Endothelial cell (in vitro differentiated cells): ENCODE measurements around the gene PRR22. TPM values are rescaled to one million over a fixed set of nuclear protein-coding genes. Genes with fewer than 3 reads are reported as not detected.

Source experiments
- DNase-seq: peaks from one replicate; pipeline ENCODE4 v3.0.0; 2021; ENCODE audit warnings: low spot score
- H3K27ac Mint-ChIP-seq: one replicate; pipeline ENCODE4 v1.8.0; 2021; ENCODE audit warnings: mixed read lengths, inconsistent platforms; ENCODE audit not compliant: unreplicated experiment
- H3K27me3 Mint-ChIP-seq: one replicate; pipeline ENCODE4 v1.8.0; 2021; ENCODE audit warnings: mild to moderate bottlenecking, moderate library complexity, mixed read lengths, inconsistent platforms; ENCODE audit not compliant: unreplicated experiment
- H3K36me3 Mint-ChIP-seq: one replicate; pipeline ENCODE4 v1.8.0; 2021; ENCODE audit warnings: mild to moderate bottlenecking, low read depth, mixed read lengths, inconsistent platforms; ENCODE audit not compliant: unreplicated experiment
- H3K4me1 Mint-ChIP-seq: one replicate; pipeline ENCODE4 v1.8.0; 2021; ENCODE audit warnings: mild to moderate bottlenecking, mixed read lengths, inconsistent platforms; ENCODE audit not compliant: unreplicated experiment
- H3K4me3 Mint-ChIP-seq: one replicate; pipeline ENCODE4 v1.8.0; 2021; ENCODE audit warnings: mild to moderate bottlenecking, mixed read lengths, inconsistent platforms; ENCODE audit not compliant: unreplicated experiment
- H3K9me3 Mint-ChIP-seq: one replicate; pipeline ENCODE4 v1.8.0; 2021; ENCODE audit warnings: mixed read lengths, inconsistent platforms; ENCODE audit not compliant: unreplicated experiment
- total RNA-seq: library from RNA; stranded (reverse); fragmentation: NEBNext Ultra II Directional; extraction: Animal tissue kit (Norgen Biotek cat#: 25700); gene quantifications from one replicate; pipeline ENCODE4 v1.2.1, GENCODE V29; 2021; ENCODE audit not compliant: unreplicated experiment
- TF ChIP-seq, protein P1 (sequence below): fragments of 200-600 bp; sonication (generic); IDR thresholded peaks from one replicate; pipeline ENCODE4 v1.5.0; 2021; ENCODE audit warnings: antibody characterized with exemption; ENCODE audit not compliant: unreplicated experiment

PRR22 gene
- total RNA-seq, 1 donor from 2014 or later: 2.2 TPM

DNA sequence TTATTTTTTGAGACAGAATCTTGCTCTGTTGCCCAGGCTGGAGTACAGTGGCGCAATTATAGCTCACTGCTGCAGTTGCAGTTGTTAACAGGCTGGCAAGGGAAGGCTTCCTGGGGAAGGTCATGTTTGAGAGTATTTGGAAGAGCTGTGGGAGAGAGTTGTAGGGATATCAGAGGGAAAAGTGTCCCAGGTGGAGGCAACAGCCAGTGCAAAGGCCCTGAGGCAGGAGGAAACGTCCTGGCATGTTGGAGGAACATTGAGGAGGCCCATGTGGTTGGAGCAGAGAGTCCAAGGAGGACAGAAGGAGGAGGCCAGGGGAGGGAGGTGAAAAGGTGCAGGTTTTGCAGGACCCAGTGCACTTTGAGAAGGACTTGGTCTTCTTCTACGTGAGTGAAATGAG is 8.6 kb upstream of the PRR22 start:
- peaks cover 10% of the 10 kb centered on the region for H3K36me3 Mint-ChIP-seq
- peaks cover 10% of the 10 kb centered on the region for H3K27me3 Mint-ChIP-seq
- DNase-seq: no peak
- H3K9me3 Mint-ChIP-seq: no peaks in the 10 kb centered on the region
- H3K27ac Mint-ChIP-seq: no peak overlapping the region
- TF ChIP-seq, protein P1, sequence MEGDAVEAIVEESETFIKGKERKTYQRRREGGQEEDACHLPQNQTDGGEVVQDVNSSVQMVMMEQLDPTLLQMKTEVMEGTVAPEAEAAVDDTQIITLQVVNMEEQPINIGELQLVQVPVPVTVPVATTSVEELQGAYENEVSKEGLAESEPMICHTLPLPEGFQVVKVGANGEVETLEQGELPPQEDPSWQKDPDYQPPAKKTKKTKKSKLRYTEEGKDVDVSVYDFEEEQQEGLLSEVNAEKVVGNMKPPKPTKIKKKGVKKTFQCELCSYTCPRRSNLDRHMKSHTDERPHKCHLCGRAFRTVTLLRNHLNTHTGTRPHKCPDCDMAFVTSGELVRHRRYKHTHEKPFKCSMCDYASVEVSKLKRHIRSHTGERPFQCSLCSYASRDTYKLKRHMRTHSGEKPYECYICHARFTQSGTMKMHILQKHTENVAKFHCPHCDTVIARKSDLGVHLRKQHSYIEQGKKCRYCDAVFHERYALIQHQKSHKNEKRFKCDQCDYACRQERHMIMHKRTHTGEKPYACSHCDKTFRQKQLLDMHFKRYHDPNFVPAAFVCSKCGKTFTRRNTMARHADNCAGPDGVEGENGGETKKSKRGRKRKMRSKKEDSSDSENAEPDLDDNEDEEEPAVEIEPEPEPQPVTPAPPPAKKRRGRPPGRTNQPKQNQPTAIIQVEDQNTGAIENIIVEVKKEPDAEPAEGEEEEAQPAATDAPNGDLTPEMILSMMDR: no peak
- H3K4me1 Mint-ChIP-seq: peaks cover 11% of the 10 kb centered on the region
- H3K4me3 Mint-ChIP-seq: no peak overlapping the region

DNA sequence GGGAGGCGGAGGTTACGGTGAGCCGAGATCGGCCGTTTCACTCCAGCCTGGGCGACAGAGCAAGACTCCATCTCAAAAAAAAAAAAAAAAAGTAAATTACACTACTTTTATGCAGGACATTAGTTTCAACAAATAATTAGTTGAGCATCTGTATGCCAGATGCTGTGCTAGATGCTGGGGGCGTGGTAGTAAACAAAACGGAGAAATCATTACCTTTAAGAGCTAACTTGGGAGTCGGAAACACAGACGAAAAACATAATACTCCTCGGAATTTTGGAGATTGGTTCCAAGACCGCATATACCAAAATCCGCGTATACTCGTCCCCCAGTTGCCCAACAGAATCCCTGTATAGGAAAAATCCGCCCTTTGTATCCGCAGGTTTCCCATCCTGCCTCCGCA is 7.7 kb upstream of the PRR22 start:
- peaks cover 10% of the 10 kb centered on the region for H3K27me3 Mint-ChIP-seq

DNA sequence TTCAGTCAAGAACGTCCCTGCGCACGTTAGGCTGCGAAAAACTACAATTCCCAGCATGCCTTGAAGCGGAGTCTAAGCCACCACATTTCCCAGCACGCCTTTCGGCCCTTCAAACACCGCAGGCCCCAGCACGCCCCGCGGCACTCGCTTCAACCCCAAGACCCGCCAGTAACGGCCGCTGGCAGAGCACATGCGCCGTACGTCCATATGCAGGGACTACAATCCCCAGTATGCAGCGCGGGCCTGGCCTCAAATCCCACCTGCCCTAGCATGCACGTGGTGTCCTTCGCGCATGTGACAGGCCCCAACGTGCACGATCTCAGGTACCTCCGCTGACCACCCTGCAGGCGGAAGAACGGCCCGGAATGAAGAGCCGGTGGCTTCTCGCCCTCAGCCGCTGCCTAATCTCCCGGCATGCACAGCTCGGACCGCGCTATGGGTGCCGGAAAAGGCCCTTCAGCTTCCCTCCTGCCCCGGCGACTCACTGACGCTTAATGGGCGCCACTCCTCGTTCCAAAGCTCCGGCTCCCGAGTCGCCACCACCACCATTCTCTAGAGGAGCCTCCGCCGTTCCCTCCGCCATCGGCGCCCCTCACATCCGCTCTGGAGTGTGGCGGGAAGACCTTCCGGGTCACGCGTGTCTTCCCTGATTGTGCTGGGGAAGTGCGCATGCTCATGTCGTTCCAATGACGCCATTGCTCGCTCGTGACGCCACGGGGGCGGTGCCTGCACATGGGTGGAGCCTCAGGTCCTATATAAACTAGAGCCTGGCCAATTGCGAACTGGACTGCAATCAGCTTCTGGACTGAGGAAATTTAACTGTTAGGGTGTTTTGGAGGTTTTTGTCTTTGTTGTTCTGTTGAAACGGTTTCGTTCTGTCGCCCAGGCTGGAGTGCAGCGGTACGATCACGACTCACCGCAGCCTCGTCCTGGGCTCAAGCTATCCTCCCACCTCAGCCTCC is 6.3 kb upstream of the PRR22 start, which contains the start of gene DUS3L:
TSS of gene DUS3L (minus strand) at position 605 of the 962 bp plus-strand sequence. CDS start at position 583, 22 bp downstream.
- Mint-ChIP-seq H3K9me3 (no peaks in the 10 kb centered on the region), H3K4me3 (peak within 1 kb of the TSS; percentile 99), H3K27me3 (peaks cover 14% of the 10 kb centered on the region), H3K27ac (peak within 1 kb of the TSS; percentile 99), H3K36me3 (peaks cover 17% of the 10 kb centered on the region), H3K4me1 (peaks cover 11% of the 10 kb centered on the region)
- TF ChIP-seq, protein P1: no peak
- peak; percentile 92 for DNase-seq

More for the DNA sequence above, 7.7 kb upstream of the PRR22 start:
- Mint-ChIP-seq H3K27ac (no peak overlapping the region), H3K9me3 (no peaks in the 10 kb centered on the region), H3K4me1 (peaks cover 11% of the 10 kb centered on the region), H3K36me3 (peaks cover 14% of the 10 kb centered on the region), H3K4me3 (no peak overlapping the region)
- TF ChIP-seq, protein P1: no peak
- DNase-seq: no peak

DNA sequence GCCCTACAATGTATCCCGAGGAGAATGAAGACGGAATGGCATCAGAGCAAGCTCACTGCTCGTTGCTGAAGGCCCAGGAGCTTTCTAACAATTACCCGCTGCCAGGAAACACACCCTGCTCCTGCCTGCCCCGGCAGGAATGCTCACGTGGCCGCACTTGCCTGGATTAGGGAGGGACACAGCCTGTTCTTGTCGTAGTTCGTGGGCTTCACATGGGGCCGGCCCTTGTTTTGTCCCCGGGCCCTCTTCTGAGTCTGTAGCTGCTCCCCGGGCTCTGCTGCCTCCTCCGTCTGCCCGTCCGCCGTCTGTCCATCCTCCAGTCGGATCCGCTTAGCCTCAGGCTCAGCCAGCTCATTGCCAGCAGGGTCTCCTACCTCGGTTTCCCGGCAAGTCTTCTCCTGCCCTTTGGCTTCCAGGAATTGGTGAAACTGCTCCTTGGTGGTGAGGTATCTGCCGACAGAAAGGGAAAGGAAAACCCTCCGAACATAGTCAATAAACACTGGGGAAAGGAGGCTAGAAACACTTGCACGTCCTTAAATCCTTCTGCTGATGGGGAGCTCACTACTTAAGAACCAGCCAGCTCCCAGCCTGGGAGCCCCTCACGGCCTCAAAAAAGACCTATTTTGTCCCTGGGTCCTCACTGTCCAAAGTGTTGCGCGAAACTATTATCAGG is 5.5 kb upstream of the PRR22 start:
- peaks cover 17% of the 10 kb centered on the region for H3K36me3 Mint-ChIP-seq
- H3K9me3 Mint-ChIP-seq: no peaks in the 10 kb centered on the region
- TF ChIP-seq, protein P1: no peak

More for the DNA sequence above, 5.5 kb upstream of the PRR22 start:
- no peak for DNase-seq
- H3K4me1 Mint-ChIP-seq: peaks cover 11% of the 10 kb centered on the region
- peak overlapping the region; percentile 99 for H3K4me3 Mint-ChIP-seq
- H3K27ac Mint-ChIP-seq: peak overlapping the region; percentile 99
- peaks cover 14% of the 10 kb centered on the region for H3K27me3 Mint-ChIP-seq
